22Rv1 (cell line): ENCODE data around the gene SPATC1L.
"Not testable (repeated sequence)": the region's sequence is repeated elsewhere in the genome, so short reads cannot be mapped to it uniquely, and the experiment has no call there.

Experiments used
- H3K27ac ChIP-seq: fragments of 450-650 bp; 2 replicates; pipeline ENCODE4 v1.5.1; 2017
- CTCF ChIP-seq: fragments of 450-650 bp; IDR thresholded peaks from 2 replicates; pipeline ENCODE4 v1.5.1; 2017; ENCODE audit warnings: mild to moderate bottlenecking
- ZFX ChIP-seq: fragments of 450-650 bp; IDR thresholded peaks from 2 replicates; pipeline ENCODE4 v1.6.1; 2017; ENCODE audit warnings: antibody characterized with exemption, borderline replicate concordance

Gene SPATC1L

GRCh38 chr21:46226146-46226545 lies 41.9 kb upstream of the SPATC1L start:
- no peak for TF ChIP-seq CTCF
- no peak for TF ChIP-seq ZFX
- H3K27ac ChIP-seq, result peak overlapping the region; percentile 24; the same call in 1 of the 2 replicates

- not testable (repeated sequence) for H3K27ac ChIP-seq
These were observed 39.4 kb upstream of the SPATC1L start for GRCh38 chr21:46223661-46224060.

GRCh38 chr21:46223217-46223616 lies 39.0 kb upstream of the SPATC1L start:
- no peak overlapping the region for H3K27ac ChIP-seq
- TF ChIP-seq ZFX, result no peak
- no peak for TF ChIP-seq CTCF

GRCh38 chr21:46222436-46223116 lies 38.3 kb upstream of the SPATC1L start:
- no peak overlapping the region for H3K27ac ChIP-seq
- no peak for TF ChIP-seq CTCF
- no peak for TF ChIP-seq ZFX

GRCh38 chr21:46221664-46222435 lies 37.6 kb upstream of the SPATC1L start:
- H3K27ac ChIP-seq, result no peak overlapping the region
- TF ChIP-seq ZFX, result no peak
- TF ChIP-seq CTCF, result no peak

- TF ChIP-seq CTCF, result no peak
- no peak overlapping the region for H3K27ac ChIP-seq
These were observed 36.6 kb upstream of the SPATC1L start for GRCh38 chr21:46220847-46221246.

GRCh38 chr21:46220275-46220810 lies 36.1 kb upstream of the SPATC1L start:
- TF ChIP-seq ZFX (no peak), CTCF (no peak)
- H3K27ac ChIP-seq, result no peak overlapping the region
